ENCODE data around the gene PAK1. TPM values are rescaled to one million over a fixed set of nuclear protein-coding genes. Genes with fewer than 3 reads are reported as not detected.

Gene PAK1
- total and polyA plus RNA-seq, 12 donors: 12.4 to 31.5 (median 23.4) TPM

- intact Hi-C loops (cut with DNase I): no loop called here
- Histone ChIP-seq H3K4me1 (replicated peaks in 1 of 2) (peaks cover 0 to 9% of the 10 kb centered on the region in 2 donors), H3K36me3 (replicated peaks in 1 of 2) (peaks cover 0 to 15% of the 10 kb centered on the region in 2 donors)
Measured at GRCh38 chr11:77375107-77375506, 98.8 kb downstream of the PAK1 start.

DNA sequence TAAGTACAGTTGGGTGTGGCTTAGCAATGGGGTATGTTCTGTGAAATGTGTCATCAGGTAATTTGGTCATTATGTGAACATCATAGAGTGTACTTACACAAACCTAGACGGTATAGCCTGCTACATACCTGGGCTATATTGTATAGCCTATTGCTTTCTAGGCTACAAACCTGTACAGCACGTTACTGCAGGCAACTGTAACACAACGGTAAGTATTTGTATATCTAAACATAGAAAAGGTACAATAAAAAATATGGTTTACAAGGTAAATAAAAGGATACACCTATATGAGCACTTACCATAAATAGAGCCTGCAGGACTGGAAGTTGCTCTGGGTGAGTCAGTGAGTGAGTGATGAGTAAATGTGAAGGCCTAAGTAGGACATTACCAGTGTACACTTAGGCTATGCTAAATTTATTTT lies 99.3 kb downstream of the PAK1 start:
- H3K36me3 ChIP-seq (replicated peaks in 1 of 2): peaks cover 0 to 15% of the 10 kb centered on the region in 2 donors
- WGBS, 4 donors: 94 to 97% (median 96%) methylated on average over 3 of the region's 3 CpGs
- intact Hi-C loops (cut with DNase I): no loop called here

More at GRCh38 chr11:77375107-77375506, 98.8 kb downstream of the PAK1 start:
- no peaks in the 10 kb centered on the region for H3K27me3 ChIP-seq
- no peak for DNase-seq
- H3K9me3 ChIP-seq (replicated peaks in 1 of 3): no peaks in the 10 kb centered on the region
- H3K27ac ChIP-seq: no peak overlapping the region
- TF ChIP-seq, protein P1, sequence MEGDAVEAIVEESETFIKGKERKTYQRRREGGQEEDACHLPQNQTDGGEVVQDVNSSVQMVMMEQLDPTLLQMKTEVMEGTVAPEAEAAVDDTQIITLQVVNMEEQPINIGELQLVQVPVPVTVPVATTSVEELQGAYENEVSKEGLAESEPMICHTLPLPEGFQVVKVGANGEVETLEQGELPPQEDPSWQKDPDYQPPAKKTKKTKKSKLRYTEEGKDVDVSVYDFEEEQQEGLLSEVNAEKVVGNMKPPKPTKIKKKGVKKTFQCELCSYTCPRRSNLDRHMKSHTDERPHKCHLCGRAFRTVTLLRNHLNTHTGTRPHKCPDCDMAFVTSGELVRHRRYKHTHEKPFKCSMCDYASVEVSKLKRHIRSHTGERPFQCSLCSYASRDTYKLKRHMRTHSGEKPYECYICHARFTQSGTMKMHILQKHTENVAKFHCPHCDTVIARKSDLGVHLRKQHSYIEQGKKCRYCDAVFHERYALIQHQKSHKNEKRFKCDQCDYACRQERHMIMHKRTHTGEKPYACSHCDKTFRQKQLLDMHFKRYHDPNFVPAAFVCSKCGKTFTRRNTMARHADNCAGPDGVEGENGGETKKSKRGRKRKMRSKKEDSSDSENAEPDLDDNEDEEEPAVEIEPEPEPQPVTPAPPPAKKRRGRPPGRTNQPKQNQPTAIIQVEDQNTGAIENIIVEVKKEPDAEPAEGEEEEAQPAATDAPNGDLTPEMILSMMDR (IDR thresholded peaks at IDR 0.05): no peak
- no peak for TF ChIP-seq POLR2A (IDR thresholded peaks at IDR 0.05)
- no peak overlapping the region for H3K4me3 ChIP-seq
- 98 to 100% (median 99%) methylated on average over 2 of the region's 2 CpGs for WGBS, 4 donors

GRCh38 chr11:77374108-77374507 lies 99.8 kb downstream of the PAK1 start:
- Histone ChIP-seq H3K9me3 (replicated peaks in 1 of 3) (no peaks in the 10 kb centered on the region), H3K36me3 (replicated peaks in 1 of 2) (peaks cover 0 to 14% of the 10 kb centered on the region in 2 donors), H3K4me3 (no peak overlapping the region), H3K4me1 (replicated peaks in 1 of 2) (peaks cover 0 to 9% of the 10 kb centered on the region in 2 donors), H3K27me3 (no peaks in the 10 kb centered on the region), H3K27ac (no peak overlapping the region)
- TF ChIP-seq, protein P1 (IDR thresholded peaks at IDR 0.05): no peak
- TF ChIP-seq POLR2A (IDR thresholded peaks at IDR 0.05): no peak
- intact Hi-C loops (cut with DNase I): no loop called here
- WGBS, 4 donors: 93 to 100% (median 98%) methylated on average over 1 of the region's 1 CpG
- DNase-seq: no peak

More for the DNA sequence above, 99.3 kb downstream of the PAK1 start:
- no peak overlapping the region for H3K4me3 ChIP-seq
- no peaks in the 10 kb centered on the region for H3K9me3 ChIP-seq (replicated peaks in 1 of 3)
- TF ChIP-seq, protein P1 (IDR thresholded peaks at IDR 0.05): no peak
- TF ChIP-seq POLR2A (IDR thresholded peaks at IDR 0.05): no peak
- no peak overlapping the region for H3K27ac ChIP-seq
- no peak for DNase-seq
- no peaks in the 10 kb centered on the region for H3K27me3 ChIP-seq
- peaks cover 0 to 9% of the 10 kb centered on the region in 2 donors for H3K4me1 ChIP-seq (replicated peaks in 1 of 2)

- DNase-seq: no peak
- intact Hi-C loops (cut with DNase I): no loop called here
- H3K4me3 ChIP-seq: no peak overlapping the region
- WGBS, 4 donors: 95 to 97% (median 97%) methylated on average over 2 of the region's 2 CpGs
- H3K9me3 ChIP-seq (replicated peaks in 1 of 3): no peaks in the 10 kb centered on the region
- no peaks in the 10 kb centered on the region for H3K27me3 ChIP-seq
- TF ChIP-seq, protein P1 (IDR thresholded peaks at IDR 0.05): no peak
- no peak for TF ChIP-seq POLR2A (IDR thresholded peaks at IDR 0.05)
- H3K36me3 ChIP-seq (replicated peaks in 1 of 2): peaks cover 0 to 9% of the 10 kb centered on the region in 2 donors
- no peak overlapping the region for H3K27ac ChIP-seq
- H3K4me1 ChIP-seq (replicated peaks in 1 of 2): peaks cover 0 to 9% of the 10 kb centered on the region in 2 donors
Measured at GRCh38 chr11:77372726-77373125, 101.2 kb downstream of the PAK1 start.
